Measurements from ENCODE around the gene KCNK4.
A peak's percentile ranks its signal among the peaks of the same experiment; 100 is the strongest.
"Not testable (repeated sequence)": the region's sequence is repeated elsewhere in the genome, so short reads cannot be mapped to it uniquely, and the experiment has no call there.

Gene KCNK4

GRCh38 chr11:64305691-64306562 lies 14.8 kb downstream of the KCNK4 start:
- no peak for FAIRE-seq

DNA sequence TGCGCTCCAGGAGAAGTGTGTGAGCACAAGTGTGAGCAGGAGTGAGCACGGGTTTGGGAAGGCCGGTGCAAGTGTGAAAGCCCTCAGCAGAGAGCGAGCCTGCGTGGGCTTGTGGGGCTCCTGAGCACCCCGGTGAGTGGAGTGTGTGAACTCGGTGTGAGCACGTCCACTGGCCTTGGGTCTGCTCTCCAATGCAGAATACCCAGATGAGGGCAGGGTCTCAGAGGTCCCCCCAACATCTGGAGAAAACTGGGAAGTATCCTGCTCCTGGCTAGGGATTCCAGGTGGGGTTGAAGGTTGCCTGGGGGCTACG lies 15.4 kb downstream of the KCNK4 start:
- DNase-seq (ENCODE audit: low spot score): no peak
- FAIRE-seq: no peak

More at GRCh38 chr11:64305691-64306562, 14.8 kb downstream of the KCNK4 start:
- peak; percentile 35 for DNase-seq (ENCODE audit: low spot score)

DNA sequence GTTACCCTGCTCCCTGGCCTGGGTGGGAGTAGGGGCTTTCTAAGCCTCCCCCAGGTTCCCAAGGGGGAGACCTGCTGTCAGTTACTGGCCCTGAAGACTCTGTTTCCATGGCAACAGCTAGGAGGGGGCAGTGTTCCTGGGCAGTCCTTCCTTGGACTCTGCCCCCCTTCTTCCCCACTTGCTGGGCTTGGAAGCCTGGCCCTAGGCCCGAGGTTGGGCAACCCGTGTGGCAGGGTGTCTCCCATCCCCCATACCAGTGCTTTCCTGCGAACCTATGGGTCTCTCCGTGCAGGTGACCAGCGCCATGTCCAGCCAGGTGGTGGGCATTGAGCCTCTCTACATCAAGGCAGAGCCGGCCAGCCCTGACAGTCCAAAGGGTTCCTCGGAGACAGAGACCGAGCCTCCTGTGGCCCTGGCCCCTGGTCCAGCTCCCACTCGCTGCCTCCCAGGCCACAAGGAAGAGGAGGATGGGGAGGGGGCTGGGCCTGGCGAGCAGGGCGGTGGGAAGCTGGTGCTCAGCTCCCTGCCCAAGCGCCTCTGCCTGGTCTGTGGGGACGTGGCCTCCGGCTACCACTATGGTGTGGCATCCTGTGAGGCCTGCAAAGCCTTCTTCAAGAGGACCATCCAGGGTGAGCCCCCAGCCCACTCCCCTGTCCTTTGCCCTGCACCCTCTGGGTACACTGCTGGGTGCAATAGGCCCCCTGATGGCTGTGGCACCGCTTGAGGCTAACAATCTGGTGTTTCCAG lies 15.9 kb downstream of the KCNK4 start:
- DNase-seq (ENCODE audit: low spot score): no peak
- no peak for FAIRE-seq

GRCh38 chr11:64307795-64308194 lies 16.7 kb downstream of the KCNK4 start:
- not testable (repeated sequence) for DNase-seq (ENCODE audit: low spot score); FAIRE-seq

- DNase-seq (ENCODE audit: low spot score) (no peak), FAIRE-seq (no peak)
These were observed 21.8 kb downstream of the KCNK4 start for GRCh38 chr11:64312947-64313346.

- FAIRE-seq (no peak), DNase-seq (ENCODE audit: low spot score) (no peak)
These were observed 22.5 kb downstream of the KCNK4 start for GRCh38 chr11:64313491-64314145.

- DNase-seq (ENCODE audit: low spot score) (no peak), FAIRE-seq (no peak)
These were observed 23.2 kb downstream of the KCNK4 start for GRCh38 chr11:64314146-64314804.

- FAIRE-seq (no peak), DNase-seq (ENCODE audit: low spot score) (no peak)
These were observed 23.9 kb downstream of the KCNK4 start for GRCh38 chr11:64314805-64315561.

DNA sequence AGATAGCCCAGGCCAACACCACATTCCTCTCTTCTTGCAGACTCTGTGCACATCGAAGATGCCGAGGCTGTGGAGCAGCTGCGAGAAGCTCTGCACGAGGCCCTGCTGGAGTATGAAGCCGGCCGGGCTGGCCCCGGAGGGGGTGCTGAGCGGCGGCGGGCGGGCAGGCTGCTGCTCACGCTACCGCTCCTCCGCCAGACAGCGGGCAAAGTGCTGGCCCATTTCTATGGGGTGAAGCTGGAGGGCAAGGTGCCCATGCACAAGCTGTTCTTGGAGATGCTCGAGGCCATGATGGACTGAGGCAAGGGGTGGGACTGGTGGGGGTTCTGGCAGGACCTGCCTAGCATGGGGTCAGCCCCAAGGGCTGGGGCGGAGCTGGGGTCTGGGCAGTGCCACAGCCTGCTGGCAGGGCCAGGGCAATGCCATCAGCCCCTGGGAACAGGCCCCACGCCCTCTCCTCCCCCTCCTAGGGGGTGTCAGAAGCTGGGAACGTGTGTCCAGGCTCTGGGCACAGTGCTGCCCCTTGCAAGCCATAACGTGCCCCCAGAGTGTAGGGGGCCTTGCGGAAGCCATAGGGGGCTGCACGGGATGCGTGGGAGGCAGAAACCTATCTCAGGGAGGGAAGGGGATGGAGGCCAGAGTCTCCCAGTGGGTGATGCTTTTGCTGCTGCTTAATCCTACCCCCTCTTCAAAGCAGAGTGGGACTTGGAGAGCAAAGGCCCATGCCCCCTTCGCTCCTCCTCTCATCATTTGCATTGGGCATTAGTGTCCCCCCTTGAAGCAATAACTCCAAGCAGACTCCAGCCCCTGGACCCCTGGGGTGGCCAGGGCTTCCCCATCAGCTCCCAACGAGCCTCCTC lies 24.8 kb downstream of the KCNK4 start:
- not testable (repeated sequence) for FAIRE-seq; DNase-seq (ENCODE audit: low spot score)

GRCh38 chr11:64316672-64317324 lies 25.7 kb downstream of the KCNK4 start:
- FAIRE-seq (no peak), DNase-seq (ENCODE audit: low spot score) (peak; percentile 22)

DNA sequence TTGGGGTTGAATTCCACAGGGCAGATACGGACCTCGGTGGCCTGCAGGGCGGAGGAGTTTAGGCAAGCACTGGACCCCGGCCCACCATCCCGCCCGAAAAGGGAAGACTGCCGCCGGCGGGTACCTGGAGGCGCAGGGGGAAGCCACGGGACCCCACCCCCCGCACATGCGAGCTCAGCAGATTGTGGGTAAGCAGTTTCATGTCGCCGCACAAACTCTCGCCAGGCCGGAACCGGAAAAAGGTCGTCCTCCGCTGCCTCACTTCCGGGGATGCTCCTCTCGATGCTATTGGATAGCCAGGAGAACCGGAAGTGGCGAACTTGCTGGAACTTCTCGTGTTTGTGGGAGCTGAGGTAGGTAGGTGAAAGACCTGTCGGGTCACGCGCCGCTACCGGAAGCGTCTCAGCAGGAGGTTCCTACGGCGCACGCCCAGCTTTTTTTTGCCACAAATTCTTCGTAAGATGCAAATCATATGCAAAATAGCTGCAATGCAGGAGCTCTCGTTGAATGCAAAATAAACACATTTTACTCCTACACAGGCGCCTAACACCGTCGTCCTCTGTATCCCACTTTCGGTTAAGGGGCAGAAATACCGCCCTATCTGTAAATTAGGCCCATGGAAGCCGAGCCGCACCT lies 26.3 kb downstream of the KCNK4 start, which contains the start of gene TRMT112:
TSS of gene TRMT112 (minus strand) at position 235 of the 636 bp plus-strand sequence. CDS start at position 202, 33 bp downstream.
- DNase-seq (ENCODE audit: low spot score): peak; percentile 97
- FAIRE-seq: peak; percentile 88

DNA sequence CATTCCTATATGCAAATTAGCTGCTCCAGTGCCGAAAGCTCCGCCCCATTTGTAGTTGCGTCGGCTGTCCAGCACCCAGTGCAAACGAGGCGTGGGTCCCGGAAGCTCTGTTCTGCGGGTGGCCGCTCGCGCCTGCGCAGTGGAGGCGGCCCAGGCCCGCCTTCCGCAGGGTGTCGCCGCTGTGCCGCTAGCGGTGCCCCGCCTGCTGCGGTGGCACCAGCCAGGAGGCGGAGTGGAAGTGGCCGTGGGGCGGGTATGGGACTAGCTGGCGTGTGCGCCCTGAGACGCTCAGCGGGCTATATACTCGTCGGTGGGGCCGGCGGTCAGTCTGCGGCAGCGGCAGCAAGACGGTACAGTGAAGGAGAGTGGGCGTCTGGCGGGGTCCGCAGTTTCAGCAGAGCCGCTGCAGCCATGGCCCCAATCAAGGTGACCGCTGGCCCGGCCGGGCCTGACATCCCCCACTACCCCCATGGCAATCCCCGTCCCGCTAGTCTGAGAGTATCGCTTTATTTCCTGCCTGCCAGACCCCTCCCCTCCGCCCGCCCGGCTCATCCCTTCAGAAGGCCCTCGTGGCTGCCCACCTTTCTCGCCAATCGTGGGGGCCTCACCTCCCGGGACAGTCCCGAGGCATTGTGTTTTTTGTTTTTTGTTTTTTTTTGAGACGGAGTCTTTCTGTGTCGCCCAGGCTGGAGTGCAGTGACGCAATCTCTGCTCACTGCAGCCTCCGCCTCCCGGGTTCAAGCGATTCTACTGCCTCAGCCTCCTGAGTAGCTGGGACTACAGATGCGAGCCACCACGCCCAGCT lies 27.1 kb downstream of the KCNK4 start, which contains the start of gene PRDX5:
TSS of gene PRDX5 (plus strand) at position 161 of the 805 bp plus-strand sequence. CDS start at position 256, 95 bp downstream.
- peak; percentile 93 for DNase-seq (ENCODE audit: low spot score)
- no peak for FAIRE-seq

DNA sequence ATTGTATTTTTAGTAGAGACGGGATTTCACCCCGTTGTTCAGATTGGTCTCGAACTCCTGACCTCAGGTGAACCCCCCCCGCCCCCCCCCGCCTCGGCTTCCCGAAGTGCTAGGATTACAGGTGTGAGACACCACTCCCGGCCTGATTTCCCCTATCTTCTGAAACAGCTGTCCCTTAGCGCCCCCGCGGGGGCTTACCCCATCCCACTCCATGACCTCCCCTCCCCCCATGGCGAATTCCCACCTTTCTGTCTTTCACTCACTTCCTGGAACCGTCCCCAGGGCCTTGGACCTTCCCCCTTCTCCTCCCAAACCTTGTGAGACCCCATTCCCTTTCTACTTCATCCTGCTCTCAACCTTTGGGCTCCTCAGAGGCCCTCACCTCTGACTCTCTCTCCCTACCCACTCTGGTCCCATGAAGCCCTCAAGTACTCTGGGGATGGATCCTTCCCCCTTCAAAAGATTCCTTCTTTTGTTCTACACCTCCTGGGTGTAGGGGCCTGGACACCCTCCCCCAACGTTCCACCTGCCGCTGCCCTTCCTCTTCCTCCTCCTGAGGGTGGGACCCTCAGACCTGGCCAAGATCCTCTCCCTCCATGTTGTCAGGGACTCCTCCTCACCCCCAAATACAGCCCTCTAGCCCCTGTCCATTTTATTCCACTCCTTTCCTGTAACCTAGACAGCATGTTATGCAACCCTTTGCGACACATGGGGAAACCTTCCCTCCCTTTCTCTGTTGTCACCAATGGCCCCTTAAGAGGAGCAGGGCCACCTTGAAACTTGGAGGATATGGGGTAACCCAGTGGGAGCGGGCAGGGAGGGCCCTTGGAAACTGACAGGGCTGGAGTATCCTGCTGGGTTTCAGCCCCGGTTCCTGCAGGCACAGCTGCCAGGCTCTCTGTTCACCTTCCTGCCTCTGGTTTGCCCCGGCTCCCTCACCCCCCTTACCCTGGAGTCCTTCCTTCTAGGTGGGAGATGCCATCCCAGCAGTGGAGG lies 28.0 kb downstream of the KCNK4 start:
- DNase-seq (ENCODE audit: low spot score): no peak

GRCh38 chr11:64320556-64320955 lies 29.5 kb downstream of the KCNK4 start:
- FAIRE-seq (no peak), DNase-seq (ENCODE audit: low spot score) (no peak)

More for the DNA sequence above, 28.0 kb downstream of the KCNK4 start:
- no peak for FAIRE-seq

- FAIRE-seq (no peak), DNase-seq (ENCODE audit: low spot score) (no peak)
These were observed 29.9 kb downstream of the KCNK4 start for GRCh38 chr11:64321026-64321425.

DNA sequence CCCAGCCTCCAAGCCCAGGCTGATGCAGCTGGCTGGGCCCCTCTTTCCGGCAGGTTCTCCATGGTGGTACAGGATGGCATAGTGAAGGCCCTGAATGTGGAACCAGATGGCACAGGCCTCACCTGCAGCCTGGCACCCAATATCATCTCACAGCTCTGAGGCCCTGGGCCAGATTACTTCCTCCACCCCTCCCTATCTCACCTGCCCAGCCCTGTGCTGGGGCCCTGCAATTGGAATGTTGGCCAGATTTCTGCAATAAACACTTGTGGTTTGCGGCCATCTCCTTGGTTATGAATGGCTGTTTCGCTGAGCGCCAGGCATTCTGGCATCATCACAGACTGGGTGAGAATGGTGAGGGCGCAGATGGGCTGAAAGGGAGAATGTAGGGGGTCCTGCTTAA lies 30.4 kb downstream of the KCNK4 start:
- no peak for FAIRE-seq
- peak; percentile 5 for DNase-seq (ENCODE audit: low spot score)

GRCh38 chr11:64322925-64323260 lies 31.8 kb downstream of the KCNK4 start:
- DNase-seq (ENCODE audit: low spot score): no peak

More at GRCh38 chr11:64322925-64323260, 31.8 kb downstream of the KCNK4 start:
- no peak for FAIRE-seq

Data from RCC 7860 (cell line).